H1 (cell line): ENCODE measurements around the gene ANKS1B. TPM values are rescaled to one million over a fixed set of nuclear protein-coding genes. Genes with fewer than 3 reads are reported as not detected.

Experiments used
- RNF2 ChIP-seq: fragments of 200-900, 300-1000 bp; sonication (generic); IDR thresholded peaks from 2 replicates; pipeline ENCODE4 v1.7.1; 2016; ENCODE audit warnings: borderline replicate concordance, low read depth, mild to moderate bottlenecking, antibody characterized with exemption, low read length; ENCODE audit not compliant: poor library complexity, severe bottlenecking; ENCODE audit errors: missing control alignments
- polyA plus RNA-seq, 7 experiments: library from polyadenylated mRNA; depleted of rRNA in 3 of 7; stranded (reverse) in 5 of 7; unstranded in 2 of 7; fragments of >200 nt in 5 of 7; fragments of 200-250 nt in 2 of 7; gene quantifications; 1 replicate in 5 of 7; 2 replicates in 1 of 7; 4 replicates in 1 of 7; pipeline versions ENCODE4 v1.2.1 to v1.2.3, GENCODE V29; 2011 to 2013; ENCODE audit warnings: missing spikeins in 2 of 7, mixed read lengths in 2 of 7
- total RNA-seq: library from RNA; stranded (reverse); fragmentation: NEBNext Ultra II Directional; extraction: Animal tissue kit (Norgen Biotek cat#: 25700); gene quantifications from 2 replicates; pipeline ENCODE4 v1.2.1, GENCODE V29; 2021

The ANKS1B gene
- total and polyA plus RNA-seq, 2 of the 8 experiments (the other 6 are each of a cell fraction or from before 2014, with no cell fraction given) = 2.7 to 6.1 TPM

DNA sequence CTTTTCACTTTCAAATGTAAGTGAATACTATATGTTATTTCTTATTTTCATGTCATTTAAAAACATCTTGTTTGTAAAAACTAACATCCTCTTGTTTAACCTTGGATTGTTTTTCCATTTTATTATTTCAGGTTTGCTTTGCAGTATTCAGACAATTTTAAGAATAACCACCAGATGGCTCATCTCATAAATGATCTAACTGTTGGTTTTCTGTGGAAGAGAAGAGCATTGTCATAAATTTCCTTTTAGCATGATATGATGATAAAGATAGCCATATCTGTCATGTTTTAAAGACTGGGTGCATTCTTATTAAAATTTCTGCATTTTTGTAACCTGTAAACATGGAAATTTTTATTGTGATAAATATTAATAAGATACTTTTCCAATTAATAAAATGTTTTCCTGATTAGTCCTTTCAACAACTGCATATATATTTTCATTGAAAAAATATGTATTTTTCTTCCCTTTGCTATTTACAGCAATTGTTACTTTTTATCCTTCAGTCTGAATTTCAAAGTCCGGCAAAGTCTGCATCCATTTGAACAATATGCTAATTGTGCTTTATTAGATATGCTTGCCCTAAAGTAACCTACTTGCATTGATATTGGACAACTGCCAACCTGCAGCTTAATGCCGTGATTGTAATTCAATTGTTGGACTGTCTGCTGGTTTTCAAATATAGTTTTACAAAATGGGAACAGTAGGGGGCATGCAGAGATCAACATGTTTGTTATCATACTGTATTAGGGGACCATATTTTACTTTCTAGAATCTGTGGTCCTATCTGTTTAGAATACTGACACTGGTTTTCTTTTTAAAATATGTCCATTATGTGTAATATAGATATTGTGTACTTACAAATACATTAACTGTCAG is 173.8 kb downstream of the ANKS1B start (continued):
- TF ChIP-seq RNF2 = no peak
